Activated naive CD4-positive, alpha-beta T cell treated with anti-CD3 and anti-CD28 coated beads, Interleukin-2, amount 50 U/mL, for 24 hours (primary cell): ENCODE data around the gene GGN.
"Not testable (repeated sequence)": the region's sequence is repeated elsewhere in the genome, so short reads cannot be mapped to it uniquely, and the experiment has no call there.

Experiments used
- H3K27ac Mint-ChIP-seq: one replicate; pipeline ENCODE4 v1.8.0; 2021; ENCODE audit warnings: mild to moderate bottlenecking, mixed read lengths
- H3K27me3 Mint-ChIP-seq: one replicate; pipeline ENCODE4 v1.8.0; 2021; ENCODE audit warnings: mixed read lengths
- H3K36me3 Mint-ChIP-seq: one replicate; pipeline ENCODE4 v1.8.0; 2021; ENCODE audit warnings: mixed read lengths
- H3K4me1 Mint-ChIP-seq: one replicate; pipeline ENCODE4 v1.8.0; 2021; ENCODE audit warnings: mixed read lengths
- H3K4me3 Mint-ChIP-seq: one replicate; pipeline ENCODE4 v1.8.0; 2021; ENCODE audit warnings: mild to moderate bottlenecking, mixed read lengths
- H3K9me3 Mint-ChIP-seq: one replicate; pipeline ENCODE4 v1.8.0; 2021; ENCODE audit warnings: mixed read lengths

GGN gene

DNA sequence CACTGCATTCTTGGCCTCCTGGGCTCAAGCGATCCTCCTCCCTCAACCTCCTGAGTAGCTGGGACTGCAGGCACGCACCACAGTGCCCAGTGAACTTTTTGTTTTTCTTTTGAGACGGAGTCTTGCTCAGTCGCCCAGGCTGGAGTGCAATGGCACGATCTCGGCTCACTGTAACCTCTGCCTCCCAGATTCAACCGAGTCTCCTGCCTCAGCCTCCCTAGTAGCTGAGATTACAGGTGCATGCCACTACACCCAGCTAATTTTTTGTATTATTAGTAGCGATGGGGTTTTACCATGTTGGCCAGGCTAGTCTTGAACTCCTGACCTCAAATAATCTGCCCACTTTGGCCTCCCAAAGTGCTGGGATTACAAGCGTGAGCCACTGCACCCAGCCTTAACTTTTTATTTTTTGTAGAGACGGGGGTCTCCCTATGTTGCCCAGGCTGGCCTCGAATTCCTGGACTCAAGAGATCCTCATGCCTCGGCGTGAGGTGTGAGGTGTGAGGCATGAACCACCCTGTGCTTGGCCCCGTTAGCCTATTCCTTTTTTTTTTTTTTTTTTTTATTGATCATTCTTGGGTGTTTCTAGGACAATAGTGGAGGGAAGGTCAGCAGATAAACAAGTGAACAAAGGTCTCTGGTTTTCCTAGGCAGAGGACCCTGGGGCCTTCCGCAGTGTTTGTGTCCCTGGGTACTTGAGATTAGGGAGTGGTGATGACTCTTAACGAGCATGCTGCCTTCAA lies 24.7 kb downstream of the GGN start:
- not testable (repeated sequence) for H3K9me3 Mint-ChIP-seq, H3K36me3 Mint-ChIP-seq, H3K27ac Mint-ChIP-seq, H3K4me3 Mint-ChIP-seq, H3K27me3 Mint-ChIP-seq
- peaks cover 20% of the 10 kb centered on the region for H3K4me1 Mint-ChIP-seq

DNA sequence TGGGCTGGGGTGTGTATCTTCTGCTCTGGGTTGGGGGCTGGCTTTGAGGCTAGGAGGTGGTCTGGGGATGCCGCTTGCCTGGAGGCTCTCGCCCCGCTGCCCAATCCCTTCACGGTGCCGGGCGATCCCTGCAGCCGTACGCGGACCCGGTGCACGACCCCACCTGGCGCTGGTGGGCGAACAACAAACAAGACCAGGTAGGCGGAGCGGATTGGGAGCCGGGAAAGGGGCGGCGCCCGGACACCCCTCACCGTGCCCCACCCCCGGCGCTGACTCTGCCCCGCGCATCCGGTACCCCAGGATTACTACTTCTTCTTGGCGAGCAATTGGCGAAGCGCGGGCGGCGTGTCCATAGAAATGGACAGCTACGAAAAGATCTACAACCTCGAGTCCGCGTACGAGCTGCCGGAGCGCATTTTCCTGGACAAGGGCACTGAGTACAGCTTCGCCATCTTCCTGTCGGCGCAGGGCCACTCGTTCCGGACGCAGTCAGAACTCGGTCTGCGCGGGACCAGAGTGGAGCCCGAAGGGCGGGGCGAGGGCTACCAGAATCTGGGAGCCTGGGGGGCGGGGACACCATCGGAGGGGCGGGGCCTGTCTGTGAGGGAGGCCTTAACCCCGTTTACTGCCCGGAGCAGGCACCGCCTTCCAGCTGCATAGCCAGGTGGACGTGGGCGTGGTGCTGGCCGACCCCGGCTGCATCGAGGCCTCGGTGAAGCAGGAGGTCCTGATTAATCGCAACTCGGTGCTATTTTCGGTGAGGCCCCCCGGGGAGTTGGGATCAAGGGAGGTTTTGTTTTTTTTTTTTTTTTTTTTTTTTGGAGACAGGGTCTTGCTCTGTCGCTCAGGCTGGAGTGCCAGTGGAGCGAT lies 25.5 kb downstream of the GGN start:
- peaks cover 20% of the 10 kb centered on the region for H3K4me1 Mint-ChIP-seq
- peaks cover 9% of the 10 kb centered on the region for H3K27me3 Mint-ChIP-seq
- H3K27ac Mint-ChIP-seq = no peak overlapping the region
- peak overlapping the region; percentile 83 for H3K4me3 Mint-ChIP-seq
- no peaks in the 10 kb centered on the region for H3K9me3 Mint-ChIP-seq
- H3K36me3 Mint-ChIP-seq = no peaks in the 10 kb centered on the region

DNA sequence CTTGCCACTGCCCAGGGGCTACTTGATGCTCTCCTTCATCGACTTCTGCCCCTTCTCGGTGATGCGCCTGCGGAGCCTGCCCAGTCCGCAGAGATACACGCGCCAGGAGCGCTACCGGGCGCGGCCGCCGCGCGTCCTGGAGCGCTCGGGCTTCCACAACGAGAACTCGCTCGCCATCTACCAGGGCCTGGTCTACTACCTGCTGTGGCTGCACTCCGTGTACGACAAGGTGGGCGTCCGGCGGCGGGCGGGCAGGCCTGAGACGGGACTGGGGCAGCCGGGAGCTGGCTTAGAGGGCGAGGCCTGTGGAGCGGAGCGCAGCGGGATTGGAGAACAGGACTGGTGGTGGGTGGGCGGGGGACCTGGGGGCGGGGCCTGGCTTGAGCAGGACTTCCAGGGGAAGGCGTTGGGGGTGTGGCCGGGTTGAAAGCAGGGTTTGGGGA lies 26.2 kb downstream of the GGN start:
- peaks cover 20% of the 10 kb centered on the region for H3K4me1 Mint-ChIP-seq
- peaks cover 9% of the 10 kb centered on the region for H3K27me3 Mint-ChIP-seq
- no peaks in the 10 kb centered on the region for H3K9me3 Mint-ChIP-seq
- H3K27ac Mint-ChIP-seq = no peak overlapping the region
- H3K36me3 Mint-ChIP-seq = no peaks in the 10 kb centered on the region
- H3K4me3 Mint-ChIP-seq = peak overlapping the region; percentile 83

DNA sequence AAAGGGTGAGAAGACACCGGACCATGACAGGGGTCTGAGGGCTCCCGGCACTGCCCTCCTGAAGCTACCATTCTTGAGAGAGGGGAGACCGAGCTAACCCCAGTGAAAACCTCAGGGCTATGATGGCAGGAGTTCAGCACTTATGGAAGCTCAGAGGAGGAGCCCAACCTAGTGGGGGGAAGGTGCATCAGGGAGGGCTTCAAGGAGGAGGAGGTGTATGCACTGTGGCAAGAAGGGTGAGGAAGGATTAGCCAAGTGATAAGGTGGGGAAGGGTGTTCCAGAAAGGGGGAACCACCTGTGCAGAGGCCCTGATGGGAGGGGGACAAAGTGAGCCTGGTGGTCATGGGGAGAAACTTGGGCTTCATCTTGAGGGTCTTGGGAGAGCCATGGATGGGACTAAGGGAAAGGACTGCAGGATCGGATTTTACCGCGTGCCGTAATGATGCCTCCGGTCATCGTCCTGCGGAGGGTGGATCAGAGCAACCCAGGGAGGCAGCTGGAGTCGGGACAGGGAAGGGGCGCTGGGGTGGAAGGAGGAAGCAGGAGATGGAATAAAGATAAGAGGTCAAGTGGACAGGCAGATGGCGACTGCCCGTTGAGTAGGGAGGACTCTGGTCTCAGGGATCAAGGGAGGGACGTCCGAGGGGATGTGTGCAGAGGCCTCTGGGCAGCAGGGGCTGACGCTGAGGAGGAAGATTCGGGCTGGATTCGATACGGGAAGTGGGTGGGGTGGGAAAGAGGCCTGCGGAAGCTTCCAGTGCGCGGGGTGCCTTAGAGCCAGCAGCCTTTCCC lies 26.8 kb downstream of the GGN start:
- no peaks in the 10 kb centered on the region for H3K9me3 Mint-ChIP-seq
- H3K4me3 Mint-ChIP-seq = peak overlapping the region; percentile 83
- peaks cover 20% of the 10 kb centered on the region for H3K4me1 Mint-ChIP-seq
- H3K27me3 Mint-ChIP-seq = peaks cover 9% of the 10 kb centered on the region
- no peaks in the 10 kb centered on the region for H3K36me3 Mint-ChIP-seq
- H3K27ac Mint-ChIP-seq = no peak overlapping the region

DNA sequence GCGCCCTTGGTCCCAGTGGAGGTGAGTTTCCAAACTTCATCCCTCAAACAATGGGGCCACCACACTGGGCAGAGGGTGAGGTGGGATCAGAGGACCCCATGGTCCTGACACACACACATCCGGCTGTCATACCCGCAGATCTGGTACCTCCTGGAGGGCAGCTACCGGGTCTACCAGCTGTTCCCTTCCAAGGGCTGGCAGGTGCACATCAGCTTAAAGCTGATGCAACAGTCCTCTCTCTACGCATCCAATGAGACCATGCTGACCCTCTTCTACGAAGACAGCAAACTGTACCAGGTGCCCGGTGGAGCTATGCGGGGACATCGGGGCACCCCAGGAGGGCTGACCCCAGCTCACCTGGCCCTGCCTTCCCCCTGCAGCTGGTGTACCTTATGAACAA lies 27.5 kb downstream of the GGN start:
- Mint-ChIP-seq H3K4me1 (peaks cover 20% of the 10 kb centered on the region), H3K9me3 (no peaks in the 10 kb centered on the region), H3K36me3 (no peaks in the 10 kb centered on the region), H3K27me3 (peaks cover 9% of the 10 kb centered on the region), H3K27ac (no peak overlapping the region), H3K4me3 (peak overlapping the region; percentile 83)

DNA sequence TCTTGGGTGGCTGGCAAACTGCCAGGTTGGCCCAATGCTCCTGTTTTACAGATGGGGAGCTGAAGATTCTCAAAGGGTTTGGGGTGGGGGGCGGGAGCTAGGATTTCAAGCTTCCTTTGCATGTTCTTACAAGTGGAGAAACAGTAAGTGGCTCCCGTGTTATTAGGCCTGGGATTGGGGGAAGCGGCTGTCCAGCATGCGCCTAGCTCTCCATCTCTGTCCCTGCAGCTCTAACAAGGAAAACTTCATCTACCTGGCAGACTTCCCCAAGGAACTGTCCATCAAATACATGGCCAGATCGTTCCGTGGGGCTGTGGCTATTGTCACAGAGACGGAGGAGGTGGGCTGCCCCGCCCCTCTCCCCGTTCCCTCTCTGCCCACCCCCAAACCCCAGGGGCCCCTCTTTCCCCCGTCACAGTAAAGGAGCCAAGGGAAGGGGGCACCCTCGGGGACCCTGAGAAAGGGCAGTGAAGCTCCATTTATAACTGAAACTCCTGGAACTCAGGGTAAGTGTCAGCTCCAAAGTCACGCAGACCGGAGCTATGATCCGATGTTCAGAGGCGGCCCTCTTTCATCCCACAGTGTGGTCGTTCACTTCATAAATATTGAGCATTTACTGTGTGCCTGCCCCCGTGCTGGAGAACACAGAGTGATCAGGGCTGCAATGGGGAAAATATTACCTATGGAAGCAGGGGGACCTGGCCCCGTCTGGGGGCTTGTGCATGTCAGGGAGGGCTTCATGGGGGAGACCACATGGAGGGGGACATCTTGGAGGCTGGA lies 28.4 kb downstream of the GGN start:
- Mint-ChIP-seq H3K4me3 (no peak overlapping the region), H3K36me3 (no peaks in the 10 kb centered on the region), H3K27me3 (peaks cover 9% of the 10 kb centered on the region), H3K27ac (no peak overlapping the region), H3K9me3 (no peaks in the 10 kb centered on the region), H3K4me1 (peaks cover 20% of the 10 kb centered on the region)

DNA sequence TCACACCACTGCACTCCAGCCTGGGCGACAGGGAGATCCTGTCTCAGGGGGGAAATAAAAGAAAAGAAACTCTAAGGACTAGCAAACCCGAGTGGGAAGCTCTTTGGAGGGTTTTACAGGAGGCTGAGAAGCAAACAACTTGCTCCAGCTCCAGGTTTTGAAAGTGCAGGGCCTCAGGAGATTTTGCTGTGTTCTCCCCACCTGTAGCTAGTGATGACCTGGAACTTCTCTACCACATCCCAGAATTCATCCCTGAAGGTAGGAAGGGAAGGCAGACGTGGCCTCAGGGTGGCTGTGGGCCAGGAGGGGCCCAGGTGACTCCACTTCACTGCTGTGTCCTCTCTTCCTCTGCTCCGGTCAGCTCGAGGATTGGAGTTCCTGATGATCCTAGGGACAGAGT lies 29.8 kb downstream of the GGN start:
- H3K9me3 Mint-ChIP-seq = no peaks in the 10 kb centered on the region
- H3K36me3 Mint-ChIP-seq = no peaks in the 10 kb centered on the region
- no peak overlapping the region for H3K27ac Mint-ChIP-seq
- peaks cover 9% of the 10 kb centered on the region for H3K27me3 Mint-ChIP-seq
- no peak overlapping the region for H3K4me3 Mint-ChIP-seq
- H3K4me1 Mint-ChIP-seq = peaks cover 17% of the 10 kb centered on the region

DNA sequence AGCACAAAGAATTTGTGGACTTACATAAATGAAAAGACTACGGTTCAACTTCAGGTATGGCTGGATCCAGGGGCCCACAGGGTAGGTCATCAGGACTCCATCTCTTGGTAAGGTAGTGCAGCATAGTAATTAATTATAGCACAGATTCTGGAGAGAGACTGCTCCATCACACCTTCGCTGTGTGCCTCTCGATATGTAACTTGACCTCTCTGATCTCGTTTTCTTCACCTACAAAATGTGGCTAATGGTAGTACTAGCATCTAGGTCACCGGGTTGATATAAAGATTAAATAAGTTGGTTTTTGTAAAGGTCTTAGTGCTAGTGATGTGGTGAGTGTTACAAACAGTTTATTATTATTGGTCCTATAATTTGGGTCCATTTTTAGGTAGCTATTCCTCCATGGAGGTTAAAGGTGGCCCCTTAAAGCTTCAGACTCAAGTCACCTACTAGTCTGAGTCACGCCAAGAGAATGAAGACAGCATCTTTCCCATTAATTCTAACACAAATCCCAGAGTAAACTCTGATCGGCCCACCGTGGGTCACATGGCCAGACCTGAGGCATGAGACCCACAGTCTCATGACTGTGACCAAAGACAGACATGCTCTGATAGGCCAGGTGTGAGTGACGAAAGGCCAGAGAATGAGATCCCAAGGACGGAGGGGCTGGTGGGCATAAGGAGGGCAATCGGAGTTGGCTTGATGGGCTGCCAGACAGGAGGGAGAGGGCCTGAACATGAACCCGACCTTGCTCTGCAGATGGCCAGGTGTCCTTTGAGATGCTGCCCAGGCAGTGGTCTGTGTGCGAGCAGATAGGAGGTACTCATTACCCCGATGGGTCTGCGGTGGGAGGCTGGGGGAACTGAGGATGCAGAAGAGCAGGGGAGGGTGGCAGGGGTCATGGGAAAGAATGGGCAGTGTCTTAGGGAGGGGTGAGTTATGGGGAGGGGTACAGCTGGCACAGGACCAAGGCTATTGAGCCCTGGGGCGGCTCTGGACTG lies 31.8 kb downstream of the GGN start:
- Mint-ChIP-seq H3K9me3 (no peaks in the 10 kb centered on the region), H3K27ac (no peak overlapping the region), H3K36me3 (no peaks in the 10 kb centered on the region), H3K4me1 (peaks cover 6% of the 10 kb centered on the region), H3K27me3 (peaks cover 6% of the 10 kb centered on the region), H3K4me3 (no peak overlapping the region)

DNA sequence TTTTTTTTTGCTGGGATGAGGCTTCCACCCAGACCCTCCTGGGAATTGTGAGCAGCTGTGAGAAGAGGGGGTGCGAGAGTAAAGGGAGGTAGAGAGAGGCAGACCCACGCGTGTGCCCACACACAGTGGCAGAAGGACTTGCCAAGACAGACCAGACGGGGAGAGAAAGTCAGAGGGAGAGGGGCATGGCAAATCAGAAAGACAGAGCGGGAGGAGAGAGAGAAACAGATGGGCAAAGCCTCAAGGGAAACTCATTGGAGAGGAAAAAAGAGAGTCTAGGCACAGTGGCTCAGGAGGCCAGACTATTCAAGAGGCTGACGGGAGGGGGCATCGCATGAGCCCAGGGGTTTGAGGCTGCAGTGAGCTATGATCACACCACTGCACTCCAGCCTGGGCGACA lies 35.2 kb downstream of the GGN start:
- Mint-ChIP-seq H3K27ac (no peak overlapping the region), H3K27me3 (no peaks in the 10 kb centered on the region), H3K4me1 (no peaks in the 10 kb centered on the region), H3K4me3 (no peak overlapping the region), H3K9me3 (no peaks in the 10 kb centered on the region), H3K36me3 (no peaks in the 10 kb centered on the region)

DNA sequence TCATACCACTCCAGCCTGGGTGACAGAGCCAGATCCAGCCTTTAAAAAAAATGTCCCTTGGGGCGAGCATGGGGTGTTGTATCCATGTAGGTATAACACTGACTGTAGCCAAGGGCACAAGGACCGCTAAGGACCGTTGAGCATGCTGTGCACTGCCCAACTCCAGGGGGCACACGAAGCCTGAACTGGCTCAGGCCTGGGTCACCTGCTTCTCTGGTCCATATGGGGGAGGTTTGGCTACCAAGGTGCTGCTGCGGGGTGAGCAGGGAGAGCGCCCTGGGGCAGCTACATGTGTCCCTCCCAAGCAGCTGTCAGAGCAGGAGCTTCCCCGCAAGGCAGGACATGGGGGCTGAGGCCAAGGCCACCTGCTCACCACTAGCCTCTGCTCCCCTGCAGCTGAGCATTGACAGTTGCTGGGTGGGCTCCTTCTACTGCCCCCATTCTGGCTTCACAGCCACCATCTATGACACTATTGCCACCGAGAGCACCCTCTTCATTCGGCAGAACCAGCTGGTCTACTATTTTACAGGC lies 35.9 kb downstream of the GGN start:
- Mint-ChIP-seq H3K27me3 (no peaks in the 10 kb centered on the region), H3K9me3 (no peaks in the 10 kb centered on the region), H3K36me3 (no peaks in the 10 kb centered on the region), H3K4me1 (no peaks in the 10 kb centered on the region), H3K27ac (no peak overlapping the region), H3K4me3 (no peak overlapping the region)

DNA sequence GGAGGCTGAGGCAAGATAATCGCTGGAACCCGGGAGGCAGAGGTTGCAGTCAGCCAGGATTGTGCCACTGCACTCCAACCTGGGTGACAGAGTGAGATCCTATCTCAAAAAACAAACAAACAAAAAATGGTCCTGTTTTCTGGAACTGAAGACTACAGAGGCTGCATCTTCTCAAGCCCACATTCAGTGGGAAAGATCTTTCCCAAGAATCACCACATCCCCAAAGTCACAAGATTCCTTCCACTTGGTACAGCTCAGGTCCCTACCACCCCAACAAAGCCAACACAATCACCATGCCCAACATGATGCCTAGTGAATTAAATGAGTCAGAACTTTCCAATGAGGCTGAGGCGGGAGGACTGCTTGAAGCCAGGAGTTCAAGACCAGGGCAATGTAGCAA lies 37.0 kb downstream of the GGN start:
- no peak overlapping the region for H3K27ac Mint-ChIP-seq
- no peaks in the 10 kb centered on the region for H3K36me3 Mint-ChIP-seq
- H3K4me1 Mint-ChIP-seq = no peaks in the 10 kb centered on the region
- no peak overlapping the region for H3K4me3 Mint-ChIP-seq
- no peaks in the 10 kb centered on the region for H3K9me3 Mint-ChIP-seq
- no peaks in the 10 kb centered on the region for H3K27me3 Mint-ChIP-seq

DNA sequence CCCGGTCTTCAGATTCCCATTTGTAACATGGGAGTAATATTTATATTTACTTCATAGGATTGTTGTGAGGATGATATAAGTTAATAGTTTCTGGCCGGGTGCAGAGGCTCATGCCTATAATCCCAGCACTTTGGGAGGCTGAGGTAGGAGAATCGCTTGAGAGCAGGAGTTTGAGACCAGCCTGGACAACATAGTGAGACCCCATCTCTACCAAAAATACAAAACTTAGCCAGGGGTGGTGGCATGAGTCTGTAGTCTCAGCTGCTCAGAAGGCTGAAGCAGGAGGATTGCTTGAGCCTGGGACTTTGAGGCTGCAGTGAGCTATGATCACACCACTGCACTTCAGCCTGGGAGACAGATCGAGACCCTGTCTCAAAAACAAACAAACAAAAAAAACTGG lies 41.0 kb downstream of the GGN start:
- H3K4me1 Mint-ChIP-seq = no peaks in the 10 kb centered on the region
- H3K9me3 Mint-ChIP-seq = no peaks in the 10 kb centered on the region
- no peak overlapping the region for H3K4me3 Mint-ChIP-seq
- H3K27ac Mint-ChIP-seq = no peak overlapping the region
- no peaks in the 10 kb centered on the region for H3K36me3 Mint-ChIP-seq
- H3K27me3 Mint-ChIP-seq = no peaks in the 10 kb centered on the region

DNA sequence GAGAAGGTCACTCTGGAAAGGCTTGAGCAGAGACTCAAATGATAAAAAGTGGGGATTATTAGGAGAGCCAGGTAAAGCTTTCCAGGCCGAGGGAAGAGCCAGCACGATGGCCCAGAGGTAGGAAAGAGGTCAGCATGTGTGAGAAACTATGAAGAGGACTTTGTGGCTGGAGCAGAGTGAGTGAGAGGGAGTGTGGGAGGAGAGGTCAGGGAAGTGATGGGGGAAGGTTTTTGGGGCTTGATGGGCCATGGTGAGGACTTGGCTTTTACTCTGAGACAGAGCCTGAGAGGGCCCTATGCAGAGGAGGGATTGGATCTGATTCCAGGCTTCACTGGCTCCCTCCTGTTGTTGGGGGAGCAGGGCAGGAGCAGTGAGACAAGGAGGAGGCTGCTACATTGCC lies 46.9 kb downstream of the GGN start:
- peaks cover 13% of the 10 kb centered on the region for H3K4me1 Mint-ChIP-seq
- H3K4me3 Mint-ChIP-seq = no peak overlapping the region
- H3K9me3 Mint-ChIP-seq = no peaks in the 10 kb centered on the region
- no peaks in the 10 kb centered on the region for H3K27me3 Mint-ChIP-seq
- H3K36me3 Mint-ChIP-seq = no peaks in the 10 kb centered on the region
- no peak overlapping the region for H3K27ac Mint-ChIP-seq

DNA sequence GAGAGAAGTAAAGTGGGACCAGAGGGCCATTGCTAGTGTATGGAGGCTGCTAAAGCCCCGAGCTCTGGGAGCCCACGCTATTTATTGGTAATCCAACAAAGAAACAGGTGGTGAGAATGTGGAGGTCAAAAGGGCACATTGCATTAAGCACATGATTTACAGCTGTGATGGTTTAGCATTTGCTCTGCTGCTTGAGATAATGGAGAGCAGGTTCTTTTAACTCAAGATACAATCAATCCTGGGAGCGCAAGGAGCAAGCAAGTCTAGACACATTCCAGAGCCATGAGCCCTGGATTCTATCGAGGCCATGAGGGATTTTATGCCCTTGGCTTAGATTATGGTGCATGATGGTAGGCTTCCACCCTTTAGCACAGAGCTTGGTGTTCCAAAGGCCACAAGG lies 48.8 kb downstream of the GGN start:
- not testable (repeated sequence) for H3K9me3 Mint-ChIP-seq, H3K36me3 Mint-ChIP-seq, H3K27ac Mint-ChIP-seq, H3K4me3 Mint-ChIP-seq, H3K27me3 Mint-ChIP-seq
- H3K4me1 Mint-ChIP-seq = peaks cover 13% of the 10 kb centered on the region
